Measurements from ENCODE around the gene ITPK1.

DNA sequence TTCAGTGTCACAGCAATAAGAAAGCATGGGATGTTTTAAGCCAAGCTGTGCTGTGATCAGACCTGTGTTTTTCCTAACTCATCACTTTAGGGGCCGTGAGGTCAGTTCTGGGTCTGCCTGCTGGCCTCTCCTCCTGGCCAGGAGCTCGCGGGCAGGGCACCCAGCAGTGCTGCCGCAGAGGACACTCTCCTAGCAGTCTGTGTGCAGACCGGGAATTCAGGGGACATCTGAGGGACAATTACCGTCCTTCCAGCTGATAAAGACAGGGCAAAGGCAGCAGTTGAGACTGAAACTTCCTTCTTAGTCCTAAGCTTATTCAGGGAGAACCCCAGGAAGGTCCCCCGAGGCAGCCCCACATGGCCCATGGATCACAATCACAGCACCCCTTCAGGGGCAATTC is 103.2 kb downstream of the ITPK1 start:
- TF ChIP-seq, protein P1, sequence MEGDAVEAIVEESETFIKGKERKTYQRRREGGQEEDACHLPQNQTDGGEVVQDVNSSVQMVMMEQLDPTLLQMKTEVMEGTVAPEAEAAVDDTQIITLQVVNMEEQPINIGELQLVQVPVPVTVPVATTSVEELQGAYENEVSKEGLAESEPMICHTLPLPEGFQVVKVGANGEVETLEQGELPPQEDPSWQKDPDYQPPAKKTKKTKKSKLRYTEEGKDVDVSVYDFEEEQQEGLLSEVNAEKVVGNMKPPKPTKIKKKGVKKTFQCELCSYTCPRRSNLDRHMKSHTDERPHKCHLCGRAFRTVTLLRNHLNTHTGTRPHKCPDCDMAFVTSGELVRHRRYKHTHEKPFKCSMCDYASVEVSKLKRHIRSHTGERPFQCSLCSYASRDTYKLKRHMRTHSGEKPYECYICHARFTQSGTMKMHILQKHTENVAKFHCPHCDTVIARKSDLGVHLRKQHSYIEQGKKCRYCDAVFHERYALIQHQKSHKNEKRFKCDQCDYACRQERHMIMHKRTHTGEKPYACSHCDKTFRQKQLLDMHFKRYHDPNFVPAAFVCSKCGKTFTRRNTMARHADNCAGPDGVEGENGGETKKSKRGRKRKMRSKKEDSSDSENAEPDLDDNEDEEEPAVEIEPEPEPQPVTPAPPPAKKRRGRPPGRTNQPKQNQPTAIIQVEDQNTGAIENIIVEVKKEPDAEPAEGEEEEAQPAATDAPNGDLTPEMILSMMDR (conservative IDR thresholded peaks at IDR 0.05) = no peak
- TF ChIP-seq EZH2 (IDR thresholded peaks at IDR 0.05; ENCODE audit: low read depth) = no peak
